GM21529 (cell line): ENCODE results near the gene KPNA6.
A peak's percentile ranks its signal among the peaks of the same experiment; 100 is the strongest.
"Not testable (repeated sequence)": the region's sequence is repeated elsewhere in the genome, so short reads cannot be mapped to it uniquely, and the experiment has no call there.

ENCODE experiments used
- ATAC-seq: cut with Tn5 transposase; IDR thresholded peaks from one replicate; pipeline ENCODE4 v1.9.1; 2021; ENCODE audit not compliant: unreplicated experiment

KPNA6 gene

GRCh38 chr1:32107742-32108661, at the start of gene KPNA6:
Gene KPNA6, plus strand, starts transcription at chr1:32108056. Its CDS starts 75 bp downstream, at chr1:32108131.
- peak; percentile 67 for ATAC-seq

GRCh38 chr1:32060914-32061313, 46.9 kb upstream of the KPNA6 start:
- ATAC-seq = no peak

GRCh38 chr1:32062867-32063230, 45.0 kb upstream of the KPNA6 start:
- ATAC-seq = no peak

- ATAC-seq = no peak
Measured at GRCh38 chr1:32063261-32063681, 44.6 kb upstream of the KPNA6 start.

GRCh38 chr1:32065613-32066488, 42.0 kb upstream of the KPNA6 start:
- ATAC-seq = not testable (repeated sequence)

- no peak for ATAC-seq
Measured at GRCh38 chr1:32066489-32066873, 41.4 kb upstream of the KPNA6 start.

- no peak for ATAC-seq
Measured at GRCh38 chr1:32068957-32069588, 38.8 kb upstream of the KPNA6 start.

GRCh38 chr1:32071758-32072621, 35.9 kb upstream of the KPNA6 start:
- ATAC-seq = no peak

GRCh38 chr1:32072622-32073298, 35.1 kb upstream of the KPNA6 start, which contains the start of gene TMEM39B:
Gene TMEM39B, plus strand, starts transcription at chr1:32072939. Its CDS starts 109 bp downstream, at chr1:32073048.
- peak; percentile 88 for ATAC-seq

- ATAC-seq = peak; percentile 18
Measured at GRCh38 chr1:32073299-32074229, 34.3 kb upstream of the KPNA6 start.

GRCh38 chr1:32074841-32075240, 33.0 kb upstream of the KPNA6 start:
- no peak for ATAC-seq

- no peak for ATAC-seq
Measured at GRCh38 chr1:32077451-32077850, 30.4 kb upstream of the KPNA6 start.

- no peak for ATAC-seq
Measured at GRCh38 chr1:32082022-32082421, 25.8 kb upstream of the KPNA6 start.

GRCh38 chr1:32086381-32086780, 21.5 kb upstream of the KPNA6 start:
- not testable (repeated sequence) for ATAC-seq

- no peak for ATAC-seq
Measured at GRCh38 chr1:32091176-32091575, 16.7 kb upstream of the KPNA6 start.

GRCh38 chr1:32091591-32091990, 16.3 kb upstream of the KPNA6 start:
- no peak for ATAC-seq

GRCh38 chr1:32094746-32095521, 12.9 kb upstream of the KPNA6 start:
- ATAC-seq = no peak

- no peak for ATAC-seq
Measured at GRCh38 chr1:32099426-32099825, 8.4 kb upstream of the KPNA6 start.
